Ovary (tissue), 3 donors: ENCODE results near the gene FGGY.

ENCODE experiments used
- POLR2A ChIP-seq: fragments of 450-650 bp; IDR thresholded peaks from one replicate; pipeline ENCODE4 v1.6.1; 2017; ENCODE audit warnings: antibody characterized with exemption, mild to moderate bottlenecking, moderate library complexity
- TF ChIP-seq, protein P1 (sequence below), 3 donors: fragments of 450-650 bp in 2 of 3; fragments of 200-600 bp in 1 of 3; IDR thresholded peaks; one replicate each; pipeline versions ENCODE4 v1.5.1 to v1.8.0; 2016 to 2022; ENCODE audit warnings: antibody characterized with exemption in 3 of 3, mild to moderate bottlenecking in 1 of 3
- donor health status: DM: no; HTN: no; CAD: no.

DNA sequence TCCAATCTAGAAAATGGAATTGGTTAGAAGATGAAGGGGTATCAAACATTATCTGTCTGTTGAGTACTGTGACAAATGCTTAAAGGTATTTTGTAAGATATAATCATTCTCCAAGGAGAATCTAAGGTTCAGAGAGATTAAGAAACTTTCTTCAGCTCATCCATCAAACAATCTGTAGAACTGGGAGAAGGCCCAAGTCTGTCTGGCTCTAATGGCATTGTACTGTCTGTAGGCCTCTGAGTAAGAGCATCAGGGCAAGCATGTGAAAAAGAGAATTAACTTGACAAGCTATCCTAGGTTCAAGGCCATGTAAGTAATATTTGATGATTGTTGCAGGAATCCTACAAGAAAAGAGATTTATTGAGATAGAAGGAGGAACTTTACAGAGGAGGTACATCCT, 5.3 kb upstream of the FGGY start:
- TF ChIP-seq, protein P1, sequence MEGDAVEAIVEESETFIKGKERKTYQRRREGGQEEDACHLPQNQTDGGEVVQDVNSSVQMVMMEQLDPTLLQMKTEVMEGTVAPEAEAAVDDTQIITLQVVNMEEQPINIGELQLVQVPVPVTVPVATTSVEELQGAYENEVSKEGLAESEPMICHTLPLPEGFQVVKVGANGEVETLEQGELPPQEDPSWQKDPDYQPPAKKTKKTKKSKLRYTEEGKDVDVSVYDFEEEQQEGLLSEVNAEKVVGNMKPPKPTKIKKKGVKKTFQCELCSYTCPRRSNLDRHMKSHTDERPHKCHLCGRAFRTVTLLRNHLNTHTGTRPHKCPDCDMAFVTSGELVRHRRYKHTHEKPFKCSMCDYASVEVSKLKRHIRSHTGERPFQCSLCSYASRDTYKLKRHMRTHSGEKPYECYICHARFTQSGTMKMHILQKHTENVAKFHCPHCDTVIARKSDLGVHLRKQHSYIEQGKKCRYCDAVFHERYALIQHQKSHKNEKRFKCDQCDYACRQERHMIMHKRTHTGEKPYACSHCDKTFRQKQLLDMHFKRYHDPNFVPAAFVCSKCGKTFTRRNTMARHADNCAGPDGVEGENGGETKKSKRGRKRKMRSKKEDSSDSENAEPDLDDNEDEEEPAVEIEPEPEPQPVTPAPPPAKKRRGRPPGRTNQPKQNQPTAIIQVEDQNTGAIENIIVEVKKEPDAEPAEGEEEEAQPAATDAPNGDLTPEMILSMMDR (IDR thresholded peaks at IDR 0.05), result no peak
- TF ChIP-seq POLR2A, result no peak
